WTC11 (cell line): Measurements from ENCODE around the gene AFF3. TPM values are rescaled to one million over a fixed set of nuclear protein-coding genes. Genes with fewer than 3 reads are reported as not detected.

Source experiments
- ATAC-seq: fragments of 200-7000 bp; cut with Tn5 transposase; 2 replicates; pipeline ENCODE4 v1.10.0; 2021; ENCODE audit warnings: mild to moderate bottlenecking, moderate library complexity
- CTCF ChIA-PET: fragments of 300-600 bp; sonication (Branson Sonifier 250); formaldehyde crosslinking; loops from one replicate; lab custom pipeline; 2021; ENCODE audit warnings: antibody characterized with exemption; lab: Charles Lee
- POLR2A ChIA-PET: fragments of 350-600 bp; sonication (Branson Sonifier 250); formaldehyde crosslinking; loops from one replicate; lab custom pipeline; 2021; ENCODE audit warnings: antibody characterized with exemption; lab: Charles Lee
- DNase-seq: peaks from one replicate; pipeline ENCODE4 v3.0.0; 2021; ENCODE audit warnings: low spot score
- H3K27ac Mint-ChIP-seq: 2 replicates; pipeline ENCODE4 v1.8.0; 2021; ENCODE audit warnings: mixed read lengths
- H3K27me3 Mint-ChIP-seq: 2 replicates; pipeline ENCODE4 v1.8.0; 2021; ENCODE audit warnings: low read depth, mild to moderate bottlenecking, moderate library complexity, mixed read lengths
- H3K36me3 Mint-ChIP-seq: 2 replicates; pipeline ENCODE4 v1.8.0; 2021; ENCODE audit warnings: mixed read lengths
- H3K4me1 Mint-ChIP-seq: 2 replicates; pipeline ENCODE4 v1.8.0; 2022; ENCODE audit warnings: mixed read lengths
- H3K4me3 Mint-ChIP-seq: 2 replicates; pipeline ENCODE4 v1.8.0; 2021; ENCODE audit warnings: mild to moderate bottlenecking, moderate library complexity, mixed read lengths
- H3K9me3 Mint-ChIP-seq: 2 replicates; pipeline ENCODE4 v1.8.0; 2021; ENCODE audit warnings: mixed read lengths
- CBFB ChIP-seq: sonication (generic); formaldehyde crosslinking; IDR thresholded peaks from 2 replicates; pipeline ENCODE4 v1.8.1; 2022; ENCODE audit warnings: mild to moderate bottlenecking, low read depth, missing genetic modification reagents
- JUN ChIP-seq: sonication (generic); formaldehyde crosslinking; IDR thresholded peaks from 2 replicates; pipeline ENCODE4 v1.8.0; 2023; ENCODE audit warnings: mild to moderate bottlenecking, missing genetic modification reagents
- NFYB ChIP-seq: sonication (generic); formaldehyde crosslinking; conservative IDR thresholded peaks from 2 replicates; pipeline ENCODE4 v1.8.0; 2022; ENCODE audit warnings: low read depth, missing genetic modification reagents
- NR2C2 ChIP-seq: sonication (generic); formaldehyde crosslinking; IDR thresholded peaks from 2 replicates; pipeline ENCODE4 v1.8.0; 2022; ENCODE audit warnings: mild to moderate bottlenecking, missing genetic modification reagents
- PREB ChIP-seq: sonication (generic); formaldehyde crosslinking; IDR thresholded peaks from 2 replicates; pipeline ENCODE4 v1.8.1; 2022; ENCODE audit warnings: mild to moderate bottlenecking, missing genetic modification reagents, moderate library complexity, borderline replicate concordance
- SOX15 ChIP-seq: fragments of 250-450 bp; sonication (Bioruptor Pico); IDR thresholded peaks from 2 replicates; pipeline ENCODE4 v1.9.0; 2021; ENCODE audit warnings: mild to moderate bottlenecking
- USF2 ChIP-seq: sonication (generic); formaldehyde crosslinking; IDR thresholded peaks from 2 replicates; pipeline ENCODE4 v1.8.1; 2023; ENCODE audit warnings: mild to moderate bottlenecking, missing genetic modification reagents, moderate library complexity
- ZNF219 ChIP-seq: sonication (generic); formaldehyde crosslinking; IDR thresholded peaks from 2 replicates; pipeline ENCODE4 v1.8.0; 2023; ENCODE audit warnings: missing genetic modification reagents, mild to moderate bottlenecking, borderline replicate concordance
- ZNF281 ChIP-seq: sonication (generic); formaldehyde crosslinking; IDR thresholded peaks from 2 replicates; pipeline ENCODE4 v1.8.0; 2023; ENCODE audit warnings: mild to moderate bottlenecking, missing genetic modification reagents
- ZNF317 ChIP-seq: sonication (generic); formaldehyde crosslinking; IDR thresholded peaks from 2 replicates; pipeline ENCODE4 v1.8.1; 2023; ENCODE audit warnings: low read depth, mild to moderate bottlenecking, moderate library complexity, missing genetic modification reagents, borderline replicate concordance
- ZNF416 ChIP-seq: fragments of 250-450 bp; sonication (Bioruptor Pico); IDR thresholded peaks from 2 replicates; pipeline ENCODE4 v1.9.0; 2021; ENCODE audit warnings: mild to moderate bottlenecking, inconsistent platforms
- total RNA-seq: library from RNA; stranded (reverse); gene quantifications from 3 replicates; pipeline ENCODE4 v1.2.3, GENCODE V29; 2021
- TF ChIP-seq, protein P1 (sequence below): sonication (generic); formaldehyde crosslinking; IDR thresholded peaks from 2 replicates; pipeline ENCODE4 v1.8.1; 2022; ENCODE audit warnings: mild to moderate bottlenecking, moderate library complexity, missing genetic modification reagents
- TF ChIP-seq, protein P2 (sequence below): fragments of 250-450 bp; sonication (Bioruptor Pico); IDR thresholded peaks from 2 replicates; pipeline ENCODE4 v1.8.0; 2021; ENCODE audit warnings: mild to moderate bottlenecking
- TF ChIP-seq, protein P3 (sequence below): fragments of 250-450 bp; sonication (Bioruptor Pico); IDR thresholded peaks from 2 replicates; pipeline ENCODE4 v1.9.0; 2021; ENCODE audit warnings: mild to moderate bottlenecking, borderline replicate concordance

The AFF3 gene
- total RNA-seq, 1 experiment from 2014 or later: 1.2 TPM

GRCh38 chr2:100072503-100072902, 69.9 kb downstream of the AFF3 start:
- H3K4me3 Mint-ChIP-seq: no peak overlapping the region
- H3K9me3 Mint-ChIP-seq: no peaks in the 10 kb centered on the region
- no peaks in the 10 kb centered on the region for H3K36me3 Mint-ChIP-seq
- no peak for DNase-seq
- H3K27ac Mint-ChIP-seq: no peak overlapping the region
- no peak for TF ChIP-seq ZNF416 (CRISPR knock-in tag)
- TF ChIP-seq USF2 (CRISPR knock-in tag): no peak
- TF ChIP-seq, protein P1, sequence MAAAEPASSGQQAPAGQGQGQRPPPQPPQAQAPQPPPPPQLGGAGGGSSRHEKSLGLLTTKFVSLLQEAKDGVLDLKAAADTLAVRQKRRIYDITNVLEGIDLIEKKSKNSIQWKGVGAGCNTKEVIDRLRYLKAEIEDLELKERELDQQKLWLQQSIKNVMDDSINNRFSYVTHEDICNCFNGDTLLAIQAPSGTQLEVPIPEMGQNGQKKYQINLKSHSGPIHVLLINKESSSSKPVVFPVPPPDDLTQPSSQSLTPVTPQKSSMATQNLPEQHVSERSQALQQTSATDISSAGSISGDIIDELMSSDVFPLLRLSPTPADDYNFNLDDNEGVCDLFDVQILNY (CRISPR knock-in tag): no peak
- TF ChIP-seq ZNF219 (CRISPR knock-in tag): no peak
- TF ChIP-seq, protein P2, sequence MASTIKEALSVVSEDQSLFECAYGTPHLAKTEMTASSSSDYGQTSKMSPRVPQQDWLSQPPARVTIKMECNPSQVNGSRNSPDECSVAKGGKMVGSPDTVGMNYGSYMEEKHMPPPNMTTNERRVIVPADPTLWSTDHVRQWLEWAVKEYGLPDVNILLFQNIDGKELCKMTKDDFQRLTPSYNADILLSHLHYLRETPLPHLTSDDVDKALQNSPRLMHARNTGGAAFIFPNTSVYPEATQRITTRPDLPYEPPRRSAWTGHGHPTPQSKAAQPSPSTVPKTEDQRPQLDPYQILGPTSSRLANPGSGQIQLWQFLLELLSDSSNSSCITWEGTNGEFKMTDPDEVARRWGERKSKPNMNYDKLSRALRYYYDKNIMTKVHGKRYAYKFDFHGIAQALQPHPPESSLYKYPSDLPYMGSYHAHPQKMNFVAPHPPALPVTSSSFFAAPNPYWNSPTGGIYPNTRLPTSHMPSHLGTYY (CRISPR knock-in tag): no peak
- TF ChIP-seq JUN: no peak
- no peak for TF ChIP-seq ZNF281
- no peak for TF ChIP-seq NFYB
- TF ChIP-seq SOX15 (CRISPR knock-in tag): no peak
- TF ChIP-seq, protein P3, sequence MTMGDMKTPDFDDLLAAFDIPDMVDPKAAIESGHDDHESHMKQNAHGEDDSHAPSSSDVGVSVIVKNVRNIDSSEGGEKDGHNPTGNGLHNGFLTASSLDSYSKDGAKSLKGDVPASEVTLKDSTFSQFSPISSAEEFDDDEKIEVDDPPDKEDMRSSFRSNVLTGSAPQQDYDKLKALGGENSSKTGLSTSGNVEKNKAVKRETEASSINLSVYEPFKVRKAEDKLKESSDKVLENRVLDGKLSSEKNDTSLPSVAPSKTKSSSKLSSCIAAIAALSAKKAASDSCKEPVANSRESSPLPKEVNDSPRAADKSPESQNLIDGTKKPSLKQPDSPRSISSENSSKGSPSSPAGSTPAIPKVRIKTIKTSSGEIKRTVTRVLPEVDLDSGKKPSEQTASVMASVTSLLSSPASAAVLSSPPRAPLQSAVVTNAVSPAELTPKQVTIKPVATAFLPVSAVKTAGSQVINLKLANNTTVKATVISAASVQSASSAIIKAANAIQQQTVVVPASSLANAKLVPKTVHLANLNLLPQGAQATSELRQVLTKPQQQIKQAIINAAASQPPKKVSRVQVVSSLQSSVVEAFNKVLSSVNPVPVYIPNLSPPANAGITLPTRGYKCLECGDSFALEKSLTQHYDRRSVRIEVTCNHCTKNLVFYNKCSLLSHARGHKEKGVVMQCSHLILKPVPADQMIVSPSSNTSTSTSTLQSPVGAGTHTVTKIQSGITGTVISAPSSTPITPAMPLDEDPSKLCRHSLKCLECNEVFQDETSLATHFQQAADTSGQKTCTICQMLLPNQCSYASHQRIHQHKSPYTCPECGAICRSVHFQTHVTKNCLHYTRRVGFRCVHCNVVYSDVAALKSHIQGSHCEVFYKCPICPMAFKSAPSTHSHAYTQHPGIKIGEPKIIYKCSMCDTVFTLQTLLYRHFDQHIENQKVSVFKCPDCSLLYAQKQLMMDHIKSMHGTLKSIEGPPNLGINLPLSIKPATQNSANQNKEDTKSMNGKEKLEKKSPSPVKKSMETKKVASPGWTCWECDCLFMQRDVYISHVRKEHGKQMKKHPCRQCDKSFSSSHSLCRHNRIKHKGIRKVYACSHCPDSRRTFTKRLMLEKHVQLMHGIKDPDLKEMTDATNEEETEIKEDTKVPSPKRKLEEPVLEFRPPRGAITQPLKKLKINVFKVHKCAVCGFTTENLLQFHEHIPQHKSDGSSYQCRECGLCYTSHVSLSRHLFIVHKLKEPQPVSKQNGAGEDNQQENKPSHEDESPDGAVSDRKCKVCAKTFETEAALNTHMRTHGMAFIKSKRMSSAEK (CRISPR knock-in tag): no peak
- TF ChIP-seq PREB (CRISPR knock-in tag): no peak
- TF ChIP-seq NR2C2 (CRISPR knock-in tag): no peak
- no peak for TF ChIP-seq CBFB
- no peak for TF ChIP-seq ZNF317 (CRISPR knock-in tag)
- CTCF ChIA-PET: no interaction called here
- no peak for ATAC-seq
- peaks cover 12% of the 10 kb centered on the region for H3K4me1 Mint-ChIP-seq
- peaks cover 44% of the 10 kb centered on the region for H3K27me3 Mint-ChIP-seq
- POLR2A ChIA-PET: no interaction called here
